Gastrocnemius medialis (tissue), 4 donors: ENCODE measurements around the gene AVEN. TPM values are rescaled to one million over a fixed set of nuclear protein-coding genes. Genes with fewer than 3 reads are reported as not detected.

Experiments used
- ATAC-seq, 2 donors: fragments of 150-250 bp; one replicate each; pipeline ENCODE4 v1.9.1; 2016
- DNase-seq, 2 donors: peaks; one replicate each; pipeline ENCODE4 v3.0.0-alpha.2; 2019
- H3K27ac ChIP-seq, 4 donors: fragments of 200-600 bp; sonication (generic); 1 replicate in 1 of 4; 2 replicates in 3 of 4; pipeline ENCODE4 v1.5.1; 2016 to 2018; ENCODE audit warnings: mild to moderate bottlenecking in 2 of 4, moderate library complexity in 1 of 4
- H3K27me3 ChIP-seq, 3 donors: fragments of 200-600 bp; sonication (generic) in 2 of 3; 1 replicate in 1 of 3; 2 replicates in 2 of 3; pipeline versions ENCODE4 v1.5.1 to v1.6.0; 2016 to 2019; ENCODE audit warnings: mild to moderate bottlenecking in 1 of 3, moderate library complexity in 1 of 3
- H3K36me3 ChIP-seq, 2 donors: fragments of 200-600 bp; sonication (generic) in 1 of 2; one replicate each; pipeline ENCODE4 v1.5.1; 2017 to 2018
- H3K4me1 ChIP-seq, 2 donors: fragments of 200-600 bp; sonication (generic) in 1 of 2; one replicate each; pipeline ENCODE4 v1.5.1; 2016 to 2017; ENCODE audit warnings: mild to moderate bottlenecking in 2 of 2
- H3K4me3 ChIP-seq, 4 donors: fragments of 200-600 bp; sonication (generic) in 3 of 4; 1 replicate in 1 of 4; 2 replicates in 3 of 4; pipeline ENCODE4 v1.5.1; 2016 to 2019; ENCODE audit warnings: mild to moderate bottlenecking in 2 of 4
- H3K9me3 ChIP-seq, 3 donors: fragments of 200-600 bp; sonication (generic) in 2 of 3; 1 replicate in 1 of 3; 2 replicates in 2 of 3; pipeline ENCODE4 v1.5.1; 2016 to 2019
- POLR2A ChIP-seq, 2 donors: fragments of 450-650 bp; IDR thresholded peaks; one replicate each; pipeline ENCODE4 v1.6.1; 2017; ENCODE audit warnings: antibody characterized with exemption in 2 of 2, mild to moderate bottlenecking in 2 of 2, moderate library complexity in 2 of 2
- in situ Hi-C, 4 donors: fragments of 200-750 bp; cut with MboI; loops; one replicate each; pipeline versions ENCODE4 v1.15.0 to v1.8.0; 2017; ENCODE audit warnings: low sequenced_read_pairs in 4 of 4
- intact Hi-C: fragments of 100-400 bp; cut with DNase I; formaldehyde crosslinking; loops from one replicate; pipeline ENCODE4 v1.15.1; 2023; ENCODE audit warnings: low total_unique reads
- total RNA-seq, 4 donors: library from RNA; depleted of rRNA; stranded (reverse); fragments of >200 nt; gene quantifications; one replicate each; pipeline versions ENCODE4 v1.1.0 to v1.2.3, GENCODE V29; 2016
- TF ChIP-seq, protein P1 (sequence below), 5 experiments: fragments of 450-650 bp in 3 of 5; fragments of 200-600 bp in 2 of 5; sonication (generic) in 2 of 5; IDR thresholded peaks in 4 of 5; conservative IDR thresholded peaks in 1 of 5; 1 replicate in 4 of 5; 2 replicates in 1 of 5; pipeline ENCODE4 v1.5.1; 2016 to 2019; ENCODE audit warnings: antibody characterized with exemption in 5 of 5, mild to moderate bottlenecking in 3 of 5, moderate library complexity in 3 of 5

Gene AVEN
- total RNA-seq, 4 donors from 2014 or later, result 17.4 to 36.2 (median 21.5) TPM

DNA sequence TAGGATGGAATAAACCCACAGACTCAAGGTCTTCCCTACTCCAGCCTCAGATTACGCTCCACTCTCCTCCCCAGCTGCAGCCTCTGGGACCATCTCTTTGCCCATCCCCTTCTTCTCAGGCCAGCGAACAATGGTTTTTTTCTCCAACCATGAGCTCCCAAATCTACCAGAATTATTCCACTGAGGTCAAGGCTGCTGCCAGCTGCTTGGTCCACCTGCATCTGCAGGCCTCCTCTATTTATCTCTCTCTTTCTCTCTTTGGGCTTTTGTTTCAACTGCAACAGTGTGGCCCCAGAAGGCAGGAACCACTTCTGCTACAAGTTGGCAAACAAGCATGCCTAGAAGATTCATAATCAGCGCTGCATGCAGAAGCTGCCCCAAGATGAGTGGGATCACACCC lies 51.6 kb downstream of the AVEN start:
- ATAC-seq (no peak), DNase-seq (no peak)
- Histone ChIP-seq H3K36me3 (no peaks in the 10 kb centered on the region), H3K27ac (no peak overlapping the region), H3K9me3 (no peaks in the 10 kb centered on the region), H3K4me3 (no peak overlapping the region), H3K27me3 (no peaks in the 10 kb centered on the region), H3K4me1 (no peaks in the 10 kb centered on the region)
- no peak for TF ChIP-seq POLR2A (IDR thresholded peaks at IDR 0.05)
- TF ChIP-seq, protein P1, sequence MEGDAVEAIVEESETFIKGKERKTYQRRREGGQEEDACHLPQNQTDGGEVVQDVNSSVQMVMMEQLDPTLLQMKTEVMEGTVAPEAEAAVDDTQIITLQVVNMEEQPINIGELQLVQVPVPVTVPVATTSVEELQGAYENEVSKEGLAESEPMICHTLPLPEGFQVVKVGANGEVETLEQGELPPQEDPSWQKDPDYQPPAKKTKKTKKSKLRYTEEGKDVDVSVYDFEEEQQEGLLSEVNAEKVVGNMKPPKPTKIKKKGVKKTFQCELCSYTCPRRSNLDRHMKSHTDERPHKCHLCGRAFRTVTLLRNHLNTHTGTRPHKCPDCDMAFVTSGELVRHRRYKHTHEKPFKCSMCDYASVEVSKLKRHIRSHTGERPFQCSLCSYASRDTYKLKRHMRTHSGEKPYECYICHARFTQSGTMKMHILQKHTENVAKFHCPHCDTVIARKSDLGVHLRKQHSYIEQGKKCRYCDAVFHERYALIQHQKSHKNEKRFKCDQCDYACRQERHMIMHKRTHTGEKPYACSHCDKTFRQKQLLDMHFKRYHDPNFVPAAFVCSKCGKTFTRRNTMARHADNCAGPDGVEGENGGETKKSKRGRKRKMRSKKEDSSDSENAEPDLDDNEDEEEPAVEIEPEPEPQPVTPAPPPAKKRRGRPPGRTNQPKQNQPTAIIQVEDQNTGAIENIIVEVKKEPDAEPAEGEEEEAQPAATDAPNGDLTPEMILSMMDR (IDR thresholded peaks at IDR 0.05 in 4 of 5, conservative IDR thresholded peaks at IDR 0.05 in 1 of 5), result no peak
- in situ Hi-C loops, result no loop called here
- intact Hi-C loops, result no loop called here

DNA sequence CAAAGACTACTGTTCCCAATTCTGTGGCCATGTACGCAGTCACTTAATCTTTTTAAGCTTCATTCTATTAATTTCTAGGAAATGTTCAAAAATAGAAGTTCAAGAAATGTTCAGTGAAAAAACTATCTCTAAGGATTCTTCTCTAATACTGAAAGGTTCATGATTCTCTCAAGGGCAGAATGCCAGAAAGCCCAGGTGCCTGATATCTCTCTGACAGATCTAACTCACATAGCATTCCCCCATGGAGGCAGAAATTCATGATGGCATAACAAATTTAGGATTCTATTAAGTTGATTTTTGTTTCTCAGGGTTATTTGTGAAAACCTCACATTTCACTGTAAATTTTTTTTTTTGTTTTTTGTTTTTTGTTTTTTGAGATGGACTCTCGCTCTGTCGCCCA lies 53.3 kb downstream of the AVEN start:
- intact Hi-C loops, result no loop called here
- H3K36me3 ChIP-seq, result no peaks in the 10 kb centered on the region
- DNase-seq (no peak), ATAC-seq (no peak)
- no peaks in the 10 kb centered on the region for H3K9me3 ChIP-seq
- in situ Hi-C loops, result no loop called here
- TF ChIP-seq, protein P1 (IDR thresholded peaks at IDR 0.05 in 4 of 5, conservative IDR thresholded peaks at IDR 0.05 in 1 of 5), result no peak
- TF ChIP-seq POLR2A (IDR thresholded peaks at IDR 0.05), result no peak
- H3K4me3 ChIP-seq, result no peak overlapping the region
- no peaks in the 10 kb centered on the region for H3K27me3 ChIP-seq
- H3K27ac ChIP-seq, result no peak overlapping the region
- H3K4me1 ChIP-seq, result no peaks in the 10 kb centered on the region

DNA sequence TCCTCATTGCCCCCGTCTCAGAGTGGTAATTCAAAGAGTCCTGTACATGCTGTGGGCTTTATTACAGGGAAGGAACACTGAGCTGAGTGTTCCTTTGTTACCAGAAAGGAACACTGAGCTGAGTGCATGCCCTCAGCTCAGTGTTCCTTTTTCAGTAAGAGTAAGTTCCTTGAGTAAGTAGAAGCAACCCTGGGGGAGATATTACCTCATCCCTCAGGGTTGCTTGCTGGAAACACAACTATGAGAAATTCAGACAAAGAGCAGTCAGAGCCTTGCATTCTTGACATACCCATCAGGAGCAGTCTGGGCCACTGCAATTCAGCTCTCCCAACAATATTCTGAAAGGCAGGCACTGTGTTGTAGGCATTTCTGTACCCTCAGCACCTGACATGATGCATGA lies 53.7 kb downstream of the AVEN start:
- Histone ChIP-seq H3K4me1 (no peaks in the 10 kb centered on the region), H3K27ac (no peak overlapping the region), H3K9me3 (no peaks in the 10 kb centered on the region), H3K27me3 (no peaks in the 10 kb centered on the region), H3K4me3 (no peak overlapping the region), H3K36me3 (no peaks in the 10 kb centered on the region)
- in situ Hi-C loops, result no loop called here
- DNase-seq (no peak), ATAC-seq (no peak)
- TF ChIP-seq, protein P1 (IDR thresholded peaks at IDR 0.05 in 4 of 5, conservative IDR thresholded peaks at IDR 0.05 in 1 of 5), result no peak
- TF ChIP-seq POLR2A (IDR thresholded peaks at IDR 0.05), result no peak
- intact Hi-C loops, result no loop called here

DNA sequence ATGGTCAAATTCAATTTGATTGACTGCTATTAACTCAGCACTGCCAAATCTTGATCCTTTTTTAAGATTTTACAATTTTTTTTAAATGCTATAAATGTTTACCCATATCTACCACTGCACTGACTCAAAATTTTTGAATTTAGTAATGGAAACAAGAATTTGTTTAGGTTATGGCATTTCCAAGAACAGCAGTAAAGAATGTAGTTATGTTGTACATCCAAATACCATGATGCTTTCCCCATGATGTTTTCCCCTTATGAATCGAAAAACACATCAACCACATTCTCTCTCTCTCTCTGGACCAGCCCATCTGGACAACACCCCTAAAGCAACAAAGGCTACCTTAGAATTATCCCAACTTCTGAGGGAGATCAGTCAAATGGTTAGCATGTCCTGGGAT lies 56.5 kb downstream of the AVEN start:
- H3K4me3 ChIP-seq, result no peak overlapping the region
- no peak for DNase-seq
- no peaks in the 10 kb centered on the region for H3K36me3 ChIP-seq
- H3K27me3 ChIP-seq, result no peaks in the 10 kb centered on the region
- H3K9me3 ChIP-seq, result no peaks in the 10 kb centered on the region
- H3K27ac ChIP-seq, result no peak overlapping the region
- TF ChIP-seq POLR2A (IDR thresholded peaks at IDR 0.05), result no peak
- TF ChIP-seq, protein P1 (IDR thresholded peaks at IDR 0.05 in 4 of 5, conservative IDR thresholded peaks at IDR 0.05 in 1 of 5), result no peak
- in situ Hi-C loops (no loop called here), intact Hi-C loops (no loop called here)
- H3K4me1 ChIP-seq, result no peaks in the 10 kb centered on the region
- ATAC-seq, result no peak

DNA sequence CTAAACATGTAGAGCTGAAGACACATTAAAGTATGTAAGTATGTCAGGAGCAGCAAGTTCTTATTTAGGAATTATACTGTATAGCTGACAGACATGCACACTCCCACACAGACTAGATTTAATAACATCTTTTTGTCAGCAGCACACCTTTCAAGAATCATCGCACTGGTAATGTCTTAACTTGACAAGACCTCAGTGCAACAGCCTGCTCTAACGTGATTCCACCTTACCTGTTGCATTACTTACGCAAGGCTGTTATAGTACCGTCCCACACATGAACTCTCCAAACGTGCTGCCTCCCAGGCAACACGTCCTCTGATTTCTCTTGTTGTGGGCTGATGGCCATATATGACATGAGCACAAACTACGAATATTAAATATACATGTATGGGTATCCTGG lies 58.8 kb downstream of the AVEN start:
- H3K36me3 ChIP-seq, result no peaks in the 10 kb centered on the region
- H3K27me3 ChIP-seq, result no peaks in the 10 kb centered on the region
- H3K4me3 ChIP-seq, result no peak overlapping the region
- intact Hi-C loops, result no loop called here
- no peaks in the 10 kb centered on the region for H3K4me1 ChIP-seq
- ATAC-seq (no peak), DNase-seq (no peak)
- H3K27ac ChIP-seq, result no peak overlapping the region
- TF ChIP-seq POLR2A (IDR thresholded peaks at IDR 0.05), result no peak
- TF ChIP-seq, protein P1 (IDR thresholded peaks at IDR 0.05 in 4 of 5, conservative IDR thresholded peaks at IDR 0.05 in 1 of 5), result no peak
- in situ Hi-C loops, result no loop called here
- H3K9me3 ChIP-seq, result no peaks in the 10 kb centered on the region
